ENCODE measurements around the gene TBC1D14.

GRCh38 chr4:6884341-6884870, 25.2 kb upstream of the TBC1D14 start:
- TF ChIP-seq CTCF (conservative IDR thresholded peaks at IDR 0.05) (no peak), ZFX (IDR thresholded peaks at IDR 0.05) (no peak)
